Tibial nerve (tissue), 4 donors: ENCODE measurements around the gene KRTAP12-4. TPM values are rescaled to one million over a fixed set of nuclear protein-coding genes. Genes with fewer than 3 reads are reported as not detected.

Experiments used
- DNase-seq, 2 donors: peaks; one replicate each; pipeline ENCODE4 v3.0.0-alpha.2; 2019; ENCODE audit warnings: low spot score in 2 of 2
- H3K27ac ChIP-seq, 4 donors: fragments of 200-600 bp; sonication (generic) in 3 of 4; one replicate each; pipeline ENCODE4 v1.5.1; 2017 to 2019; ENCODE audit warnings: mild to moderate bottlenecking in 1 of 4
- H3K27me3 ChIP-seq, 2 donors: fragments of 200-600 bp; sonication (generic) in 1 of 2; one replicate each; pipeline versions ENCODE4 v1.5.1 to v1.6.0; 2017 to 2019
- H3K36me3 ChIP-seq, 3 donors: fragments of 200-600 bp; sonication (generic); one replicate each; pipeline ENCODE4 v1.5.1; 2018 to 2019
- H3K4me1 ChIP-seq, 4 donors: fragments of 200-600 bp; sonication (generic) in 3 of 4; one replicate each; pipeline ENCODE4 v1.5.1; 2017 to 2019
- H3K4me3 ChIP-seq, 4 donors: fragments of 200-600 bp; sonication (generic) in 3 of 4; one replicate each; pipeline ENCODE4 v1.5.1; 2017 to 2019; ENCODE audit warnings: mild to moderate bottlenecking in 1 of 4, moderate library complexity in 1 of 4
- H3K9me3 ChIP-seq, 4 donors: fragments of 200-600 bp; sonication (generic) in 3 of 4; one replicate each; pipeline ENCODE4 v1.5.1; 2017 to 2019
- EP300 ChIP-seq, 2 donors: sonication (generic); formaldehyde crosslinking; IDR thresholded peaks; one replicate each; pipeline ENCODE4 v1.6.1; 2017; ENCODE audit warnings: antibody characterized with exemption in 2 of 2, mild to moderate bottlenecking in 1 of 2
- POLR2A ChIP-seq, 2 donors: fragments of 450-650 bp; IDR thresholded peaks; one replicate each; pipeline ENCODE4 v1.6.1; 2017; ENCODE audit warnings: antibody characterized with exemption in 2 of 2, mild to moderate bottlenecking in 2 of 2, moderate library complexity in 2 of 2
- WGBS, 2 donors: methylation state at CpG; one replicate each; pipeline ENCODE4 v1.1.5; 2018; 5-methylcytosine and 5-hydroxymethylcytosine counted together
- total RNA-seq, 4 donors: library from RNA; depleted of rRNA; stranded (reverse); fragments of >200 nt; gene quantifications; one replicate each; pipeline ENCODE4 v1.1.0, GENCODE V29; 2016
- TF ChIP-seq, protein P1 (sequence below), 5 experiments: fragments of 200-600 bp in 3 of 5; fragments of 450-650 bp in 2 of 5; sonication (generic) in 3 of 5; IDR thresholded peaks; one replicate each; pipeline ENCODE4 v1.5.1; 2016 to 2019; ENCODE audit warnings: antibody characterized with exemption in 5 of 5, mild to moderate bottlenecking in 3 of 5, moderate library complexity in 2 of 5

The KRTAP12-4 gene, protein sequence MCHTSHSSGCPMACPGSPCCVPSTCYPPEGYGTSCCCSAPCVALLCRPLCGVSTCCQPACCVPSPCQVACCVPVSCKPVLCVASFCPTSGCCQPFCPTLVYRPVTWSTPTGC
- total RNA-seq = not detected

DNA sequence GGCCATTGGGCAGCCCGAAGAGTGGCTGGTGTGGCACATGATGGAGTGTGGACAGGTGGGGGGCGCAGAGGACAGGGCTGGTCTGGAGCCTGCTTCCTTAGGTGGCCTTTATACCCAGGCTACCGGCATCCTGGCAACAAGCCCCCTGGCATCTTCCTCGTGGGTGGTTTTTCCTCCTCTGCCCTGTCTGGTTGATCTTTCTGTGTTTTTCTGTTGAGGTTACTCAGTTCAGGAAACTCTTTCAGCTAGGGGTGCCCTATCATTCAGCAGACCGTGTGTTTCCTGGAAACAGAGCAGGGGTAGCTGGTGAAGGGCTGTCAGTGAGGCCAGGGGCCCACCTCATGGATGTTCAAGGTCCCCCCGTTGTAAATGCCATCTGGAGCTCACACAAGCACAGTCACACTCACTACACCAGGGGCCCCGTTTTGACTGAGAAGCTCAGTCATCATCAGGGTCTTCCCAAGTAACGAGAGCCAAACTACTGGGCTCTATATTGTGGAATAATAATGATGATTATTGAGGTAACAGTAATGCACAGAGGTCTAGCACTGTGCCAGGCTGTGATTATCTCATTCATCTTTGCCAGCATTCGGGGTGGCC lies at the start of gene KRTAP12-4:
Gene KRTAP12-4 (minus strand): TSS at position 84 of the 600 bp plus-strand sequence. CDS start 45 bp downstream, at position 39.
- Histone ChIP-seq H3K27me3 (no peaks in the 10 kb centered on the region), H3K4me1 (no peaks in the 10 kb centered on the region), H3K9me3 (peaks cover 0 to 33% (median 0%) of the 10 kb centered on the region in 4 donors), H3K27ac (no peak within 1 kb of the TSS), H3K4me3 (no peak within 1 kb of the TSS), H3K36me3 (no peaks in the 10 kb centered on the region)
- 56 to 57% methylated on average over 8 to 9 of the region's 9 CpGs for WGBS, 2 donors
- TF ChIP-seq EP300 (IDR thresholded peaks at IDR 0.05) (no peak), POLR2A (IDR thresholded peaks at IDR 0.05) (no peak)
- TF ChIP-seq, protein P1, sequence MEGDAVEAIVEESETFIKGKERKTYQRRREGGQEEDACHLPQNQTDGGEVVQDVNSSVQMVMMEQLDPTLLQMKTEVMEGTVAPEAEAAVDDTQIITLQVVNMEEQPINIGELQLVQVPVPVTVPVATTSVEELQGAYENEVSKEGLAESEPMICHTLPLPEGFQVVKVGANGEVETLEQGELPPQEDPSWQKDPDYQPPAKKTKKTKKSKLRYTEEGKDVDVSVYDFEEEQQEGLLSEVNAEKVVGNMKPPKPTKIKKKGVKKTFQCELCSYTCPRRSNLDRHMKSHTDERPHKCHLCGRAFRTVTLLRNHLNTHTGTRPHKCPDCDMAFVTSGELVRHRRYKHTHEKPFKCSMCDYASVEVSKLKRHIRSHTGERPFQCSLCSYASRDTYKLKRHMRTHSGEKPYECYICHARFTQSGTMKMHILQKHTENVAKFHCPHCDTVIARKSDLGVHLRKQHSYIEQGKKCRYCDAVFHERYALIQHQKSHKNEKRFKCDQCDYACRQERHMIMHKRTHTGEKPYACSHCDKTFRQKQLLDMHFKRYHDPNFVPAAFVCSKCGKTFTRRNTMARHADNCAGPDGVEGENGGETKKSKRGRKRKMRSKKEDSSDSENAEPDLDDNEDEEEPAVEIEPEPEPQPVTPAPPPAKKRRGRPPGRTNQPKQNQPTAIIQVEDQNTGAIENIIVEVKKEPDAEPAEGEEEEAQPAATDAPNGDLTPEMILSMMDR (IDR thresholded peaks at IDR 0.05) = no peak
- DNase-seq = no peak

DNA sequence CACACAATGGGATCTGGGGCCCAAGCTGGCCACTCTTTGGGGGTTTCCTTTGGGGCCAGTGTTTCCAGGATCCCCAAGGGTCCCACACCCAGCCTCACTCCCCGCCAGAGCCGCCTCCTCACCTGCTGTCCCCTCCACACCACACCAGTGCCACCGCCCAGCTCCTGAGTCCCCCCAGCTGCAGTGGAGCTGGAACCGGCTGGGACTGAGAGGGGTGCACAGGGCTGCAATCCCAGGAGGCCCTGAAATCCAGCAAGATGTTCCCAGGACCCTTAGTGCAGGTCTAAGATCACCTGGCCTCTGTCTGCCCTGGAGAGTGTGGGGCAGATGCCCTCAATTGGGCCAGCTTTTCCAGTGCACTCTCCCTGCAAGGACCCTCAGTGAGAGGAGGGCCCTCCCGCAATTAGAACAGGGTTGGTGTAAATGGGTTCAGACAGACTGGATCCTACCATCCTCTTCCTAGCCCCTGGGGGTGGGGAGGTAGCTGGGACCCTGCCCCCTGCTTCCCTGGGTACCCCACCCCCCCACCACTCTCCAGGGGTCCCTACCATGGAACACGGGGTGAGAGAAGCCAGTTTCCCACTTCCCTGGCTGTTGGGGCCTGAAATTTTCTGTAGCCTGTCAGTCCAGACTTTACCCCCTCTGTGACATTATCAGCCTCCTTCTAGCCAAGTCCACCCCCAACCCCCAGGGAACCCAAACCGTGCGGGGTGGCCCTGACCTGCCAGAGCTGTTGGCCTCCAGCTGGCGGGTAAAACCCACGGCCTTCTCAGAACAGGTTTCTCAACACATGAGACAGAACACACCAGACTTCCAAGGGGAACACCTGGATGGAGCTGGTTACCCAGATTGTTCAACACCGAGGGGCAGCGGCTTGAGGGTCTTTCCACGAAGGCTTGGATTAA lies 49.5 kb upstream of the KRTAP12-4 start:
- no peak overlapping the region for H3K4me3 ChIP-seq
- peaks cover 0 to 98% of the 10 kb centered on the region in 2 donors for H3K27me3 ChIP-seq
- H3K4me1 ChIP-seq = peaks cover 0 to 4% (median 0%) of the 10 kb centered on the region in 4 donors
- H3K27ac ChIP-seq = no peak overlapping the region
- WGBS, 2 donors = 22 to 34% methylated on average over 8 to 12 of the region's 13 CpGs
- no peak for DNase-seq
- TF ChIP-seq, protein P1 (IDR thresholded peaks at IDR 0.05) = no peak
- TF ChIP-seq POLR2A (IDR thresholded peaks at IDR 0.05) (no peak), EP300 (IDR thresholded peaks at IDR 0.05) (no peak)
- H3K9me3 ChIP-seq = peaks cover 0 to 4% (median 0%) of the 10 kb centered on the region in 4 donors
- no peaks in the 10 kb centered on the region for H3K36me3 ChIP-seq

DNA sequence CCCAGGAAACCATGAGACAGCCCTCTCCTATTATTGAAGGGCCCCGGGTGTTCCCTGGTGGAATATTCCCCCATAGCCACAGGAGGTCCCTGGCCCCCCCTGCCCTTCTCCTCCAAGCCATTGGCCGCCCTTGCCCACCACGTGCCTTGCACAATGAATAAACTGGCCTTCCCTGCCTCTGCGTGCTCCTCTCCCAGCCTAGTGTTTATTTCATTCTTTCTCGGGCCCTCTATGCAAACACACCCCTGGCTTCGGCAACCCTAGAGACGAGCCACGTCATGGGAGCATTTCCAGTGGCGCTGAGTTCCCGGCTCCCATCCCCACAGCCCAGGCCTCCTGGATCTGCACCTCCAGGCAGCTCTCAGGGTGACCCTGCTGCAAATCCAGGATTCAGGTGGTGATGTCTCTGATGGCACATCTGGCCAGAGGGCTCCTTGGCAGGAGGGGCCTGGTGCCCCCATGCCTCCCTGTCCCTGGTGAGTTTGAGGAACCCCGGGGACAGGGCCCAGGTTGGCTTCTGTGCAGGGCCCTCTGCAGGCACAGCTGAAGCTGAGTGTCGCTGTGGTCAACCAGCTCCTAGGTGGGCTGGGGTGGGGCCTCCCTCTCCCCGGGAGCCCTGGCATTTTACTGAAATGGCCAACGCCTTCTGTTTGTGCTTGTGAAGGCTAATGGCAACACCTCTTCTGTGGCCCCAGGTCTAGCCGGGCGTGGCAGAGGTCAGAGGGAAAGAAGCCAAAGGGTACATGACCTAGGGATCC lies 48.7 kb upstream of the KRTAP12-4 start:
- Histone ChIP-seq H3K4me1 (peaks cover 0 to 3% (median 0%) of the 10 kb centered on the region in 4 donors), H3K4me3 (no peak overlapping the region), H3K27me3 (peaks cover 0 to 97% of the 10 kb centered on the region in 2 donors), H3K36me3 (no peaks in the 10 kb centered on the region), H3K9me3 (peaks cover 0 to 4% (median 0%) of the 10 kb centered on the region in 4 donors), H3K27ac (no peak overlapping the region)
- DNase-seq = no peak
- TF ChIP-seq POLR2A (IDR thresholded peaks at IDR 0.05) (no peak), EP300 (IDR thresholded peaks at IDR 0.05) (no peak)
- TF ChIP-seq, protein P1 (IDR thresholded peaks at IDR 0.05) = no peak
- 38 to 49% methylated on average over 10 to 14 of the region's 16 CpGs for WGBS, 2 donors

DNA sequence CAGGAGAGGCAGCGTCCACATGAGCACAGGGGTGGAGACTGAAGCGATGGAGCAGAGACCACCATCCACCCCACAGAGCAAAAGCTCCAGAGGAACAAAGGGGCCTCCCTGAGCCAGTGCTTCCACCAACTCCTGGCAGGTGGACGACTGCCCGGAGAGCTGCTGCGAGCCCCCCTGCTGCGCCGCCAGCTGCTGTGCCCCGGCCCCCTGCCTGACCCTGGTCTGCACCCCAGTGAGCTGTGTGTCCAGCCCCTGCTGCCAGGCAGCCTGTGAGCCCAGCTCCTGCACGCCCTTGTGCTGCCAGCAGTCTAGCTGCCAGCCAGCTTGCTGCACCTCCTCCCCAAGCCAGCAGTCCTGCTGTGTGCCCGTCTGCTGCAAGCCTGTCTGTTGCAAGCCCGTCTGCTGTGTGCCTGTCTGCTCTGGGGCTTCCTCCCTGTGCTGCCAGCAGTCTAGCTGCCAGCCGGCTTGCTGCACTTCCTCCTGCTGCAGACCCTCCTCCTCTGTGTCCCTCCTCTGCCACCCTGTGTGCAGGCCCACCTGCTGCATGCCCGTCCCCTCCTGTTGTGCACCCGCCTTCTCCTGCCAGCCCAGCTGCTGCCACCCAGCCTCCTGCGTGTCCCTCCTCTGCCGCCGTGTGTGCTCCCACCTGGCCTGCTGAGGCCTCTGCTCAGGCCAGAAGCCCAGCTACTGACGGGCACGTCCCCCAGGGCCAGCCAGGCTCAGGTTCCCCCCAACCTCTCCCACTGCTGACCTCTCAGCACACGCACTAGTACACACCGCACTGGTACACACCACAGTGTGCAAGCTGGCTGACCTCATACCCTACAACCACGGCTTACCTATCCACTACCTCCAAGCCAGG lies 47.9 kb upstream of the KRTAP12-4 start:
- no peak for DNase-seq
- Histone ChIP-seq H3K27me3 (peaks cover 0 to 97% of the 10 kb centered on the region in 2 donors), H3K4me1 (peaks cover 0 to 3% (median 0%) of the 10 kb centered on the region in 4 donors)

More for the DNA sequence above, 47.9 kb upstream of the KRTAP12-4 start:
- WGBS, 2 donors = 65 to 67% methylated on average over 14 to 15 of the region's 22 CpGs
- peaks cover 0 to 4% (median 0%) of the 10 kb centered on the region in 4 donors for H3K9me3 ChIP-seq
- no peaks in the 10 kb centered on the region for H3K36me3 ChIP-seq
- TF ChIP-seq, protein P1 (IDR thresholded peaks at IDR 0.05) = no peak
- TF ChIP-seq POLR2A (IDR thresholded peaks at IDR 0.05) = no peak
- TF ChIP-seq EP300 (IDR thresholded peaks at IDR 0.05) = no peak
- H3K27ac ChIP-seq = no peak overlapping the region
- H3K4me3 ChIP-seq = no peak overlapping the region
